ENCODE measurements around the gene COLEC11. TPM values are rescaled to one million over a fixed set of nuclear protein-coding genes. Genes with fewer than 3 reads are reported as not detected.

Gene COLEC11
- total RNA-seq, 1 experiment from 2014 or later, result 0.39 TPM

GRCh38 chr2:3645745-3646389 is 51.0 kb downstream of the COLEC11 start:
- no peak overlapping the region for H3K56ac ChIP-seq (ENCODE audit: insufficient read length, low read depth, low read length)
- H4K20me1 ChIP-seq (ENCODE audit: control insufficient read depth, insufficient read depth, insufficient read length), result no peaks in the 10 kb centered on the region
- no CpG with 5 or more reads among the region's 10 CpGs for WGBS (ENCODE audit: extremely low coverage, insufficient read length, low lambda C conversion rate)
- no peak overlapping the region for H2BK20ac ChIP-seq (ENCODE audit: low read depth, low read length, poor library complexity, severe bottlenecking)
- no peaks in the 10 kb centered on the region for H3K79me1 ChIP-seq (ENCODE audit: insufficient read depth, low read depth, low read length, poor library complexity, severe bottlenecking)
- H4K5ac ChIP-seq (ENCODE audit: insufficient read length, low read depth, low read length), result no peak overlapping the region
- no peak overlapping the region for H2AFZ ChIP-seq (ENCODE audit: low read length)
- Mint-ChIP-seq H3K4me1 (peaks cover 5 to 7% of the 10 kb centered on the region in 2 experiments), H3K27me3 (ENCODE audit: low read depth) (peaks cover 13% of the 10 kb centered on the region), H3K27ac (no peak overlapping the region), H3K4me3 (no peak overlapping the region), H3K9me3 (no peaks in the 10 kb centered on the region; a peak in 1 of 5 replicates), H3K36me3 (ENCODE audit: insufficient read depth in 1 of 3, low read depth in 3 of 3) (no peaks in the 10 kb centered on the region)
- H2BK5ac ChIP-seq (ENCODE audit: insufficient read length, low read length), result no peak overlapping the region
- no peaks in the 10 kb centered on the region for H3K79me2 ChIP-seq (ENCODE audit: insufficient read depth, low read length)
- no peak overlapping the region for H3K23ac ChIP-seq (ENCODE audit: insufficient read length, low read depth, low read length)
- no peak overlapping the region for H3K14ac ChIP-seq (ENCODE audit: insufficient read depth, low read length)
- H3K4me2 ChIP-seq (ENCODE audit: insufficient read depth, insufficient read length, low read length), result no peak overlapping the region
- no peak overlapping the region for H3K18ac ChIP-seq (ENCODE audit: insufficient read length, low read depth, low read length)
- H3K4ac ChIP-seq (ENCODE audit: low read depth, low read length), result no peak overlapping the region
- H4K8ac ChIP-seq (replicated peaks; ENCODE audit: insufficient read length, low read depth, low read length), result no peak overlapping the region
- no peaks in the 10 kb centered on the region for H3K4me1 ChIP-seq (ENCODE audit: insufficient read depth, low read length)
- H4K91ac ChIP-seq (ENCODE audit: insufficient read length, low read depth, low read length), result no peak overlapping the region
- no peaks in the 10 kb centered on the region for H3K23me2 ChIP-seq (ENCODE audit: insufficient read length, low read depth, low read length, poor library complexity, severe bottlenecking)
- H3K9me3 ChIP-seq (ENCODE audit: control insufficient read depth, low read depth, low read length), result no peaks in the 10 kb centered on the region
- H3K9ac ChIP-seq (ENCODE audit: extremely low read depth, insufficient read length, low read length), result no peak overlapping the region
- H3T11ph ChIP-seq (ENCODE audit: low read length), result no peak overlapping the region
- no peak overlapping the region for H2AK5ac ChIP-seq (ENCODE audit: insufficient read length, low read length)
- H3K27ac ChIP-seq (ENCODE audit: insufficient read length, low read depth, low read length), result no peak overlapping the region
- H2BK12ac ChIP-seq (ENCODE audit: insufficient read length, low read depth, low read length), result no peak overlapping the region
- TF ChIP-seq, protein P1, sequence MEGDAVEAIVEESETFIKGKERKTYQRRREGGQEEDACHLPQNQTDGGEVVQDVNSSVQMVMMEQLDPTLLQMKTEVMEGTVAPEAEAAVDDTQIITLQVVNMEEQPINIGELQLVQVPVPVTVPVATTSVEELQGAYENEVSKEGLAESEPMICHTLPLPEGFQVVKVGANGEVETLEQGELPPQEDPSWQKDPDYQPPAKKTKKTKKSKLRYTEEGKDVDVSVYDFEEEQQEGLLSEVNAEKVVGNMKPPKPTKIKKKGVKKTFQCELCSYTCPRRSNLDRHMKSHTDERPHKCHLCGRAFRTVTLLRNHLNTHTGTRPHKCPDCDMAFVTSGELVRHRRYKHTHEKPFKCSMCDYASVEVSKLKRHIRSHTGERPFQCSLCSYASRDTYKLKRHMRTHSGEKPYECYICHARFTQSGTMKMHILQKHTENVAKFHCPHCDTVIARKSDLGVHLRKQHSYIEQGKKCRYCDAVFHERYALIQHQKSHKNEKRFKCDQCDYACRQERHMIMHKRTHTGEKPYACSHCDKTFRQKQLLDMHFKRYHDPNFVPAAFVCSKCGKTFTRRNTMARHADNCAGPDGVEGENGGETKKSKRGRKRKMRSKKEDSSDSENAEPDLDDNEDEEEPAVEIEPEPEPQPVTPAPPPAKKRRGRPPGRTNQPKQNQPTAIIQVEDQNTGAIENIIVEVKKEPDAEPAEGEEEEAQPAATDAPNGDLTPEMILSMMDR (conservative IDR thresholded peaks at IDR 0.05), result no peak
- no peak overlapping the region for H2BK15ac ChIP-seq (ENCODE audit: low read depth, low read length)
- no peak for DNase-seq
- H3K27me3 ChIP-seq (ENCODE audit: insufficient read depth, low read length), result no peaks in the 10 kb centered on the region
- H2BK120ac ChIP-seq (ENCODE audit: low read depth, low read length, poor library complexity, severe bottlenecking), result no peak overlapping the region

Data from H9 (cell line).